HG02840 (cell line): ENCODE results near the gene PROX2.

Experiments
- ATAC-seq: cut with Tn5 transposase; IDR thresholded peaks from one replicate; pipeline ENCODE4 v1.9.1; 2021; ENCODE audit warnings: mild to moderate bottlenecking, moderate library complexity, moderate number of reproducible peaks; ENCODE audit not compliant: unreplicated experiment, low FRiP score

Gene PROX2, protein sequence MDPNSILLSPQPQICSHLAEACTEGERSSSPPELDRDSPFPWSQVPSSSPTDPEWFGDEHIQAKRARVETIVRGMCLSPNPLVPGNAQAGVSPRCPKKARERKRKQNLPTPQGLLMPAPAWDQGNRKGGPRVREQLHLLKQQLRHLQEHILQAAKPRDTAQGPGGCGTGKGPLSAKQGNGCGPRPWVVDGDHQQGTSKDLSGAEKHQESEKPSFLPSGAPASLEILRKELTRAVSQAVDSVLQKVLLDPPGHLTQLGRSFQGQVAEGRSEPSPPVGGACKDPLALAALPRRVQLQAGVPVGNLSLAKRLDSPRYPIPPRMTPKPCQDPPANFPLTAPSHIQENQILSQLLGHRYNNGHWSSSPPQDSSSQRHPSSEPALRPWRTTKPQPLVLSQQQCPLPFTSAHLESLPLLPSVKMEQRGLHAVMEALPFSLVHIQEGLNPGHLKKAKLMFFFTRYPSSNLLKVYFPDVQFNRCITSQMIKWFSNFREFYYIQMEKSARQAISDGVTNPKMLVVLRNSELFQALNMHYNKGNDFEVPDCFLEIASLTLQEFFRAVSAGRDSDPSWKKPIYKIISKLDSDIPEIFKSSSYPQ

DNA sequence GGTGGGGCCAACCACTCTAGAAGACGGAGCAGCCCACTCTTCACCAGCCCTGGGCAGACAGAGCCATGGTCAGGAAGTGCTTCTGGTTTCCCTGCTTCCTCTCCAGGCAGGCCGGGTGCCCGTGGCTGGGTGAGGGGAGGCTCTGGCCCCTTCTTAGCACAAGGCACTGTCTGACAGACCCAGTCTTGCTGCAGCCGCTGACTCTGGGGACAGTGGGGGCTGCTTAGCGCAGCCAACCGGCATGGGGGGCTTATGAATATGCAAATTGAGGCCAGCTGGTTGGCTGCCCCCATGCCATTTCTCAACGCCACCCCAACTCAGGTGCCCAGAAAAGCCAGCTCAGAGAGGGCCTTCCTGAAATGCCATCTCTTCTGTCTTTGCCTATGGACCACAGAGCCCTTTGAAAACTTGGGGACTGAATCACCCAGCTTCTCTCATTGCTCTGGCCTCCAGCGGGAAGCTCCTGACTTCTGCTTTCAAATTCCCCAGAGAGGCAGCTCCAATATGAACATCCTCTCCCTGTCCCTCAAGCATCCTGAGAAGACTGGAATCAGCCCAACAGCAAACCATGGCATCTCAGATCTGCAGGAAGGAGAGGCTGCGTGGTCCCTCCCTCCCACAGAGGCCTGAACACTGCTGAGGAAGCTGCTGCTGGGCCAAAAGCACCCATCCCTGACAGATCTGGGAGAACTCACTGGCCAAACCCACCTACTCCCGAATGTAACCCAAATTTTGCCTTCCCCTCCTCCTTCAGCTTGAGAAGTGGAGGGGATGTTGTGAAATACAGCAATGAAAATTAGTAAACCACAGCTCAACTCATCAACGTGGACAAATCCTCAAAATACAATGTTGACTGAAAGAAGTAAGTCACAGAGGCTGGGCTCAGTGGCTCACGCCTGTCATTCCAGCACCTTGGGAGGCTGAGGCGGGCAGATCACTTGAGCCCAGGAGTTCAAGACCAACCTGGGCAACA is at the start of gene PROX2:
Gene PROX2 (minus strand): TSS at position 205 of the 973 bp plus-strand sequence. CDS start 12,311 bp downstream, outside the sequence.
- no peak for ATAC-seq

DNA sequence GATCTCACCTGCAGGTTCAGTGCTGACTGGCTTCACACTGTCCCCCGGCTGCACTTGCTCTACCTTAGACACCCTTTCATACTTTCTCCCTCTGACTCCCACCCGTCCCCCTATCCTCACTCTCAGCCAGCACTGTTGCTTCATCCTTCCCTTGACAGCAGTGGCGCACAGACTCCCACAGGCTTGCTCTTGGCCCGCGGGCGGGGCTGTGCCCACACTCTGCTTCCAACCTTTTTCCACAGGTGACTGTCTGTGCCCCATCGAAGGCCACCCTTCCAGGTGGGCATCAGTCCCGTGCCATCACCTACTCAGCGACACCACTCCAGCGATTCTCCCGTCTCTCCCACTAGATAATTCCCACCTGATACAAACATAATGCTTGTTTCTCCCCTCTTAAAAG is 48.1 kb upstream of the PROX2 start:
- ATAC-seq: no peak

DNA sequence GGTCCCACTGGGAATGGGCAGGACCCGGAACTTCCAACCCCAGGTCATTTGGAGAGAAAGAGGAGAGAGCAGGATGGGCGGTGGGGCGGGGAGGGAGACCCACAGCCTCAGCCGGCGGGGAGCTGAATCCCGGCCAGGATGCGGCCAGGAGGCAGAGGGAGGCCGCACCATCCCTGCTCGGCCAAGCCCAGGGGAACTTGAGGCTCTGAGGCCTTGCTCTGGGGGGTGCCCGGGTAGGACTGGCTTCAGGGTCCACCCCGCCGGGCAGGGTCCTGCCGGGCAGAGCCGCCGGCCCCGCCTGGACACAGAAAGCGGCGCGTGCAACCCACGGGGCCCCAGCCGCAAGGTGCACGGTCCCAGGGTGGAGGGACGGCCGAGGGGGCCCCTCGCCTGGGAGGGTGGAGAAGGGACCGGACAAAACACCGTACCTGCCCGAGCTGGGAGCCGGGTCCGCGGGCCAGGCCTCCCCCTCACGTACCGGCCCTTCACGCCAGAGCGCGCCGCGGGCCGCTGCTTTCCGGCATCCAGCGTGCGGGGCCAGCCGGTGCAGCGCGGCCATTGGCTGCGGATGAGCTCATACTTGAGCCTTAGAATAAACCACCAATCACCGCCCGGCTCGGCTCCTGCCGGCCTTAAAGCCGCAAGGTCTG is 46.9 kb upstream of the PROX2 start, which contains the start of gene RPS6KL1:
Gene RPS6KL1 (minus strand): TSS at position 509 of the 650 bp plus-strand sequence. CDS start 1,719 bp downstream, outside the sequence.
- peak; percentile 80 for ATAC-seq

DNA sequence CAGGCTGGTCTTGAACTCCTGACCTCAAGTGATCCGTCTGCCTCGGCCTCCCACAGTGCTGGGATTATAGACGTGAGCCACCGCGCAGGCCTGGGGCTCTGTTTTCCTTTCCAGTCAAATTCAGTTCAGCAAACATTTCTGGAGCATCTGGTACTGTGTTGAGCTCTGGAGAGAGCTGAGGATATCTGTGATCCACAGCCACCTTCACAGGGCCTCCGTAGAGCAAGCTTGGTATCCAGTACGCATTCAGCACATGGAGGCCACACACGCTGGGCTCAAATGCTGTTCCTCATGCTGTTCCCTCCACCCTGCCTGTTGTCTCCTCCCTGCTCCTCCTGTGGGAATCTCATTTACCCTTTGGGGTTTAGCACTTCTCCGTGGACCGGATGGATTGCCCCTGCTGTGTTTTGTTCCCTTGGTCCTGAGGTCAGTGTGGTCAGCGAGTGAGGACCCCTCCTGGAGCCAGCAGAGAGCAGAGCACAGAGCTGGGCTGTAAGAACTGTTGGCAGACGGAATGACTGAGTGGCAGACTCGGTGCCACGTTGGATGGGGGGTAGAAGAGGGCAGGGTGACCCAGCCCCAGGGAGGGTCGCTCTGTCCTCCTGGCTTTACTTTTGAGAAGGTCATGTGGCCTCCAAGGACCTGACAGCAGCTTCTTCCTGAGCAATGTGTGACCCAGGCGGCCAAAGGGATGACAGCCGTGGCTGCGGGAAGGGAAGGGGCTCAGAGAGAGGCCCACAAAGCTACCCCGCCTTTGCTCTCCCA is 46.2 kb upstream of the PROX2 start:
- no peak for ATAC-seq

DNA sequence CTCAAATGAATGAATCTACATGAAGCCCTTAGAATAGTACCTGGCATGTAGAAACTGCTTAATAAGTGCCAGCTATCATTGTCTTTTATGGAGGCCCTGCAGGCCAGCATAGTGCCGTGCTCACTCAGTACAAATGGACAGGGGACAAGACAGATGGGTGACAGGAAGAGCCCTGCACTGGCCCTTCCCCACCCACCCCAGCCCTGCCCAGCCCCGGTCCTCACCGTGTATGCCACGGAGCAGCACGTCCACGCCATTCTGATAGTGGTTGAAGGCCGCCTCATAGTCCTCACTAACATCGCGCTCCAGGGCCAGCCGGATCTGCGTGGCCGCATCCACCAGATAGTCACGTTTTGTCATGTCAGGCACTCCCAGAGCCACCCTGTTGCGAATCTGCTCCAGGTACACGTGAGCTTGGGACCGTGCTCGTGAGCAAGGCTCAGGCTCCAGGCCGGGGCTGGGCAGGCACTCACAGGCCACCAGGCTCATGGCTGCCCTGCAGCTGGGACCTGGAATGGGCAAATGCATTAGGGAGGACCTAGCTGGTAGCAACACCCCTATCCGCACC is 45.2 kb upstream of the PROX2 start:
- no peak for ATAC-seq

DNA sequence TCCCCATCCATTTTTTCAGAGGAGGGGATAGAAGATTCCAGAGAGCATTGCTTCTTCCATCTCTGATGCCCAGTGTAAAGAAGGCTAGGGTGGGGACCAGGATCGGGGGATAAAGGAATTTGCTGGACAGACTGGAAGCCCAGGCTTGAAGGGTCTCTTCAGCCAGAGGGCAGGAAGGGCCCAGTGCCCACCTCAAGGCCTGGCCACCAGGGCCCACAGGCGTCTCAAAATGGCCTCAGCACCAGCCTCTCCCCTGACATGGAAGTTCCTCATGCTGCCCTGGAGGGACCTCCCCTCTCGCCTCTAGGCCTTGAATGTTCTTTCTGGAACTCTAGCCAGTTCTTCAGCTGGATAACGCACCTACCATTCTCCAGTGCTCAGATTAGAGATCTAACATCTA is 44.3 kb upstream of the PROX2 start:
- ATAC-seq: no peak

DNA sequence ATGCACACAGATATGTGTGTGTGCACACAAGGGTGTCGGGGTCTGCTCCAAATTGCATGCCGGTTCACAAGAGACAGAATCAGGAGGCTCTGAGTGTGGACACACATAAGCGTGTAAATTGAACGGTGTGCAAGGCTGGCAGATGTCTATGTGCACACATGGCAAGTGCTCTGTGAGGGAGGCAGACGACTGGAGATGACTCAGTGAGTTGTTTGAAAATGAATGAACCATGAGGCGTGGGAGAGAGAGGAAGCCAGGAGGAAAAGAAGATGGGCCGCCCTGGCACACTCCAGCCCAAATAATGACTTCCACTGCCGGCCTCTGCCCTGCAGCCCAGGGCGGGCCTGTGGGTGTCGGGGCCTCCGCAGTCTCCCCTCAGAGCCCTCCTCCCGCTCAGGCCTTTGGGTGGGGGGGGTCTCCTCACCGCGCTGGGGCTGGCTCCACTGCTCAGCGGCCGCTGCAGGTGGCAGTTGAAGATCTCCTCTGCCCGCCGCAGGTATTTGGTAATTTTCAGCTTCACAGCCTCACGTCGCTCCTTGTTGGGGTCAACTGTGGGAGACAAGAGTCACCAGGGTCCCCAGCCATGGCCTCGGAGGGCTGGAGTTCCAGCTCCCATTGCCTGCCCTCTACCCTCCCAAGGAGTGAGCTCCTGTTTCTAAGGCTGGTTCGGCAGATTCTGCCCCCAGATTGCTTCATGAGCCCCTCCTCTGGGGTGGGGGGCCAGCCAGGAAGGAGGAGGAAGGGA is 43.6 kb upstream of the PROX2 start:
- ATAC-seq: no peak

DNA sequence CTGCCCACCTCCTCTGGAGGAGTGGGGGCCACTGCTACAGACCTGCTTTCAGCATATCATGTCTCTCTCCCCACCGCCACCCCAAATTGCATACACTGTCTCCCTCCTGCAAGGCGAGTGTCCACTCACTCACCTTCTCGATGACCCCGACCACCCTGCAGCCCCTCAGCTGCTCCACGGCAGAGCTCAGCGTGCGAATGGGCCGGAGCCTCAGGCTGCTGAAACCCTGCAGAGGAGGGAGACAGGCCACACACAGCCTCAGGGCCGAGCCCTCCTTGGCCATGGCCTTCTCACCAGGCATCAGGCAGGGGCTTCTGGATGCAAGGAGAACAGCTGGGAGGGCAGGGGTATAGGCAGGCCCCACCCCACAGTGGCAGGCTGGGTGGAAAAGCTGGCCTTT is 42.4 kb upstream of the PROX2 start:
- ATAC-seq: no peak

DNA sequence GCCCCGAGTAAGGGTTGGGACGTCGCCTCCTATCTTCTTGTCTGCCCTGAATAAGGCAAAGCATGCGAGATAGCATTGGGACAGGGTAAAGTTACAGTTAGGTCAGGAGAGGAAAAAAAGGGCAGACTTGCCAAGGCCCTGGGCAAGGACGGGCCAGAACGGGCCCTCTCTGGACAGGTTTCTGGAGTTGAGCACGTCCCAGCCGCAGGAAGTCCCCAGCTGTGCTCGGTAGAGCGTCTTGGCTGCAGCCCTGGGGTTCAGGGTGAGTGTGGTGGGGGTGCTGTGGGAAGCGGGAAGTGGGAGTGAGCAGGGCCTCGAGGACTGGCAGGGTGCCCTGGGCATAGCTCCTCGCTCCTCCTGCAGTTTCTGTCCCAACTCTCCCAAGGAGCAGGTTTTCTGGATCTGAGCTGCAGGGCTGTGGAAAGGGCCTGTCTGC is 41.7 kb upstream of the PROX2 start:
- no peak for ATAC-seq

DNA sequence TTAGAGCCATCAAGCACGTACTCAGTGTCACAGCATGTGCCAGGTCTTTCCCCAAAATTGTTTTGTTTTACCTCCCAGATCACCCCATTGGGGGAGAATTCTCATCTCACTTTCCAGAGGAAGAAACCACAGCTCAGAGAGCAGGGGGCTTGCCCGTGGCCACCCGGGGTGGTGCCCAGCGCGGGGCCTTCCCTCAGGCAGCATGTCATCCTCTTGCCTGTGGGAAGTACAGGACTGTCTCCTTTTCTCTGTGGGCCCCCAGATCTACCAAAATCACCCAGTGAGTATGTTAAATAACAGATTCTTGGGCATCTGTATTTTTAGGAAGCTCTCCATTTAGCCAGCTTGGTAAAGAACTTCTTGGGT is 41.2 kb upstream of the PROX2 start:
- ATAC-seq: no peak

DNA sequence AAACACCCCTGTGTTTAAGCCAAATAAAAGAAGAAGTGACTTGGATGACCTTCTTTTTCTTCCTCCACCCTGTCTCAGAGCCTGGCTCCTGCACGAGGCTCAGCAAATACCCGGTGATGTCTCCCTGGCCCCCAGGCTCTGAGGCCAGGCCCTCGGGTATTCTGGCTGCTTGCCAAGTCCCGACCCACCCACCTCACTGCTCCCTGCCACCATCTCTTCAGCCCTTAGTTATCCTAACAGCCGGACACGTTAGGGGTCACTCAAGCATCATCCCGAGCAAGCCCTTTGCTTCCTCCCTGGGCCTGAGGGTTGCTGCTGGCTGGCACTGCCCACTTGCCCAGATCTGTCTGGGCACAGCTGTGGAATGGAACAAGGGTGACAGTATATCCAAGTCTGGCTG is 39.9 kb upstream of the PROX2 start:
- no peak for ATAC-seq

DNA sequence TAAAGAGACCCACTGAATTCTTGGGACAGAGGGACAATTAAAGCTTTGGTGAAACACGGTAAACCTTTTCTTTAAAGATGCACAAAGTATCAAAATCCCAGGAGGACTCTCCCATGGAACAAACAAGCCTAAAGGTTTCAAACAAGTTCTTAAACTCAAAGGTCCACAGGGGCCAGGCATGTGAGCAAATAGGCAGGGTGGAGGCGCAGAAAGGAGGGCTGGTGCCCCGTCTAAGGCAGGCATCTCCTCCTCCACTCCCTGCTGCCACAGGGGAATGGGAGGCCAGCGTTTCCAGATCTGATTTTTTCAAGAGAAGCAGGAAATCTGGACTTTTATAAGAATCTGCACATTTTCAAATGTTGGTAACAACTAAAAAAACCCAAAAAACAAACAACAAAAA is 39.5 kb upstream of the PROX2 start:
- ATAC-seq: no peak

DNA sequence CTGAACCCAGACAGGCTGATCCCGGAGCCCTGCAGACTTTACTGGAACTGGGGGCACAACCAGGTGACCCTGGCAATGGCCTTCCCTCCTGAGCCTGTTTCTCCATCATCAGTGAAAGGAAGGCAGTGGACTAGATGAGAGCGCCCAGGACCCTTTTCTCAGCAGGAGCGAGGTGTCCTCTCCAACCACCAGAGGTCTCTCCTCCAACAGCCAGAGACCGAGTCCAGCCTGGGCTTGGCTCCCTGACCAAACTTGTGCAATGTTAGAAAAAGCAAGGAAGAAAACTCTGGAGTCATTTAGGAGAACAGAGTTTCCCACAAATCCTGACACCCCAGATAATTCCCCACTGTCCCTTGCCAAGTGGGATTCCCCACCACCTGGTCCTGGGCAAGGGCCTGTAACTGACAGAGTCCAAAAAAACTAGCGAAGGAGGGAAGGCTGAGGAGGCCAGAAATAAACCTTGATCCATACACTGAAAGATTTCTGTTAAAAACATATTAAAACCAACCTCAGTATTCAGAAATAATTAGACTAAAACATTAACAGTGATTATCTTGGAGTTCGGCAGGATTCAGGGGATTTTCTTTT is 38.1 kb upstream of the PROX2 start:
- no peak for ATAC-seq

DNA sequence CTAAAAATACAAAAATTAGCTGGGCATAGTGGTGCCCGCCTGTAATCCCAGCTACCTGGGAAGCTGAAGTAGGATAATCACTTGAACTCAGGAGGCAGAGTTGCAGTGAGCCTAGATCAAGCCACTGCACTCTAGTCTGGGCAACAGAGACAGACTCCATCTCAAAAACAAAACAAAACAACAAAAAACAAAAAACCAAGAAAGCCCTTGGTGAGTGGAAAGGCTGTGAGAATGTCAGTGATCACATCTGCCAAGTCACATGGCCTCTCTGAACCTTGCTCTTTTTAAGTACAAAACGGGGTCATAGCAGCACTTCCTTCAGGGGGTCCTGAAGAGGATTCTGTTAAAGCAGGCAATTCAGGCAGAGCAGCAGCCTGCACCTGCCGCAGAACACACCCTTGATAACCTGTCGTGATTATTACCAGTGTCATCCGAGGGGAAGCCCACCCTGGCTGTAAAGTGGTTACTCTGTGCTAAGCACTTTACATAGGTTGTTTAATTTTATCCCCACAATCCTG is 37.5 kb upstream of the PROX2 start:
- no peak for ATAC-seq

DNA sequence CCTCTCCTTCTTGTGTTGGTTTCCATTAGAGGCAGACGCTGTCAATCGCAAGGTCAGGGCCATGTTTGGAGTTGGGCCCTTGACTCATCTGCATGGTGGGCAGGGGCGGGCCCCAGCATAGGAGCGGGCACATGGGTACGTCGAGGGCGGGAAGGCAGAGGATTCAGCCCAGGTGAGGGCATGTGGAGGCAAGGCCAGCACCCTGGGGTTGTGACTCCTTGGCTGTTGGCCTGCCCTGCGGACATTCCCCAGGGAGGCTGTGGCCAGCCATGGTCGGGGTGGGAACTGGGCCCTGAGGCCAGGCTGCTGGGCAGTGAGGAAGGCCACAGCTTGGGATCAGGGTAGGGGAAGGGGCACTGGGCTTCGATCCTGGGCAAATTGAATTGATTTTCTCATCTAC is 36.9 kb upstream of the PROX2 start:
- ATAC-seq: no peak

DNA sequence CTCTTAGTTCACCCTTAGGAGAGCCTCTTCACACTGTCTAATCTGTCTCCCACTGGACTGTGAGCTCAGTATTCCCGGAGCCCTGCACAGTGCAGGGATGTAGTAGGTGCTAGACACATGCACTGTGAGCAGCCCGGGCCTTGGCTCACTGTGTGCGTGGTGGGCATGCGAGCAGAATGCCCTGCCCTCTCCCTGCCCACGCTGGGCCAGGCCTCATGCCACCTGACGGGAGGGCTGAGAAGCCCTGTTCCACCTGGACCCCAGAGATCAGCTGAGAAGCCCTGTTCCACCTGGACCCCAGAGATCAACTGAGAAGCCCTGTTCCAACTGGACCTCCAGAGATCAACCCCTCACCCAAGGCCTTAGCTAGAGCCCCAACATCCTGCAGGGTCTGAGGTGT is 36.2 kb upstream of the PROX2 start:
- no peak for ATAC-seq

DNA sequence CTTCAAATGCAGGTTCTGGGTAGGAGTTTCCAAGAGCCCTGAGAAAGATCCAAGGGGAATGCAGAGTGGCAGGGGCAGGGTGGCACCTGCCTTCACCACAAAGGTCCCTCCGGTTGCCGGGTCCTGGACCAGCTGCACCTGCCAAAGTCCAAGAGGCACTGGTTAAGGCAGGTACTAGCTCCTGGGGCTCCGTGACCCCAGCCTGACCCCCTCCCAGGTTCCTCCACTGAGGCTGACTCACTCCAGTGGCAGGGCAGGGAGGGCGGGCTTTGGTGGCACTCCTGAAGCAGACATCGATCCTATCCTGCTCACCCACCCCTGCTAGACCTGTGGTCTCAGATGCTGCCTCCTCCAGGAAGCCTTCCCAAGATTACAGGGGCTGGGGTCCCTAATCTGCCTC is 35.8 kb upstream of the PROX2 start:
- no peak for ATAC-seq

DNA sequence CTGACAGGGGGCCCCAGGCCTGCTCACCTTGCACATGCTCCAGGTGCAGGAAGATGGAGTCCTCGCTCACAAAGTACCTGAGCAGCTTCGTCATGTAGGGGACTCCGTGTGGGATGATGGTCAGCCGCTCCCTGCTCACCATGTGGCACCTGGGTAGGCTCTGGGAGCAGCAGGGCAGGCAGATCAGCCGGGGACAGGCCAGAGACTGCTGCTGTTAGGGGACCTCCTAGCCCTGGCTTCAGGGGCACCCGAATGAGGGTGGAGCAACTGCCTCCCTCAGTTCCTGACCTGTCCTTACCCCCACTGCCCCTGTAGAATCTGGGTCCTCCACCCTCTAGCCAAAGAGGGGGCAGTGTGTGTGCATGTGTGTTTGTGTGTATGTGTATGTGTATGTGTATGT is 35.3 kb upstream of the PROX2 start:
- ATAC-seq: no peak
